H9 (cell line): ENCODE measurements around the gene HELQ. TPM values are rescaled to one million over a fixed set of nuclear protein-coding genes. Genes with fewer than 3 reads are reported as not detected.
A peak's percentile ranks its signal among the peaks of the same experiment; 100 is the strongest.

Experiments
- DNase-seq: peaks from one replicate; pipeline ENCODE4 v3.0.0-alpha.2; 2017
- H2AFZ ChIP-seq: one replicate; pipeline ENCODE4 v1.6.1; 2013; ENCODE audit warnings: mild to moderate bottlenecking, low read length, control low read depth, moderate library complexity
- H2AK5ac ChIP-seq: 2 replicates; pipeline ENCODE4 v1.6.1; 2013; ENCODE audit warnings: low read length, control low read depth, mixed read lengths; ENCODE audit not compliant: insufficient read length
- H2BK120ac ChIP-seq: one replicate; pipeline ENCODE4 v1.6.1; 2013; ENCODE audit warnings: low read depth, mild to moderate bottlenecking, low read length, control low read depth, inconsistent platforms; ENCODE audit not compliant: poor library complexity, severe bottlenecking
- H2BK12ac ChIP-seq: 2 replicates; pipeline ENCODE4 v1.6.1; 2013; ENCODE audit warnings: low read length, control low read depth, mixed read lengths, low read depth; ENCODE audit not compliant: insufficient read length
- H2BK15ac ChIP-seq: 2 replicates; pipeline ENCODE4 v1.6.1; 2013; ENCODE audit warnings: low read depth, low read length, control low read depth
- H2BK20ac ChIP-seq: one replicate; pipeline ENCODE4 v1.6.1; 2013; ENCODE audit warnings: low read depth, mild to moderate bottlenecking, low read length, control low read depth, inconsistent platforms; ENCODE audit not compliant: poor library complexity, severe bottlenecking
- H2BK5ac ChIP-seq: 2 replicates; pipeline ENCODE4 v1.6.1; 2013; ENCODE audit warnings: low read length, control low read depth, mixed read lengths; ENCODE audit not compliant: insufficient read length
- H3K14ac ChIP-seq: 2 replicates; pipeline ENCODE4 v1.6.1; 2013; ENCODE audit warnings: low read length, control low read depth; ENCODE audit not compliant: insufficient read depth
- H3K18ac ChIP-seq: 2 replicates; pipeline ENCODE4 v1.6.1; 2013; ENCODE audit warnings: low read depth, mild to moderate bottlenecking, mixed read lengths, low read length, control low read depth; ENCODE audit not compliant: insufficient read length
- H3K23ac ChIP-seq: 2 replicates; pipeline ENCODE4 v1.6.1; 2013; ENCODE audit warnings: low read length, control low read depth, mixed read lengths, low read depth; ENCODE audit not compliant: insufficient read length
- H3K23me2 ChIP-seq: 2 replicates; pipeline ENCODE4 v1.6.1; 2013; ENCODE audit warnings: low read depth, mild to moderate bottlenecking, mixed read lengths, low read length, control low read depth; ENCODE audit not compliant: insufficient read length, poor library complexity, severe bottlenecking
- H3K27ac ChIP-seq: 2 replicates; pipeline ENCODE4 v1.5.1; 2013; ENCODE audit warnings: low read length, control low read depth, mixed read lengths, low read depth; ENCODE audit not compliant: insufficient read length
- H3K27me3 ChIP-seq: 2 replicates; pipeline ENCODE4 v1.6.1; 2013; ENCODE audit warnings: low read length, control low read depth, inconsistent platforms; ENCODE audit not compliant: insufficient read depth
- H3K4ac ChIP-seq: 2 replicates; pipeline ENCODE4 v1.6.1; 2013; ENCODE audit warnings: low read depth, mild to moderate bottlenecking, control low read depth, inconsistent platforms, low read length, moderate library complexity
- H3K4me1 ChIP-seq: 2 replicates; pipeline ENCODE4 v1.6.1; 2013; ENCODE audit warnings: low read length, control low read depth, inconsistent platforms; ENCODE audit not compliant: insufficient read depth
- H3K4me2 ChIP-seq: 2 replicates; pipeline ENCODE4 v1.6.1; 2013; ENCODE audit warnings: low read length, control low read depth, mixed read lengths; ENCODE audit not compliant: insufficient read length, insufficient read depth
- H3K56ac ChIP-seq: 2 replicates; pipeline ENCODE4 v1.6.1; 2013; ENCODE audit warnings: low read depth, mild to moderate bottlenecking, mixed read lengths, low read length, control low read depth; ENCODE audit not compliant: insufficient read length
- H3K79me1 ChIP-seq: 2 replicates; pipeline ENCODE4 v1.6.1; 2013; ENCODE audit warnings: low read depth, mild to moderate bottlenecking, moderate library complexity, low read length, control low read depth, inconsistent platforms; ENCODE audit not compliant: insufficient read depth, poor library complexity, severe bottlenecking
- H3K79me2 ChIP-seq: 2 replicates; pipeline ENCODE4 v1.6.1; 2013; ENCODE audit warnings: low read length, control low read depth, inconsistent platforms; ENCODE audit not compliant: insufficient read depth
- H3K9ac ChIP-seq: 2 replicates; pipeline ENCODE4 v1.6.1; 2013; ENCODE audit warnings: low read length, control low read depth, mixed read lengths; ENCODE audit not compliant: insufficient read length; ENCODE audit errors: extremely low read depth
- H3K9me3 ChIP-seq: one replicate; pipeline ENCODE4 v1.6.1; 2013; ENCODE audit warnings: low read depth, low read length, inconsistent platforms; ENCODE audit not compliant: control insufficient read depth
- H3T11ph ChIP-seq: one replicate; pipeline ENCODE4 v1.6.1; 2013; ENCODE audit warnings: mild to moderate bottlenecking, low read length, control low read depth, inconsistent platforms
- H4K20me1 ChIP-seq: one replicate; pipeline ENCODE4 v1.6.1; 2013; ENCODE audit not compliant: control insufficient read depth, insufficient read length, insufficient read depth
- H4K5ac ChIP-seq: 2 replicates; pipeline ENCODE4 v1.6.1; 2013; ENCODE audit warnings: low read depth, mild to moderate bottlenecking, mixed read lengths, low read length, control low read depth; ENCODE audit not compliant: insufficient read length
- H4K8ac ChIP-seq: replicated peaks from 2 replicates; pipeline ENCODE4 v1.6.1; 2013; ENCODE audit warnings: low read length, control low read depth, mixed read lengths, low read depth; ENCODE audit not compliant: insufficient read length
- H4K91ac ChIP-seq: 2 replicates; pipeline ENCODE4 v1.6.1; 2013; ENCODE audit warnings: low read depth, mild to moderate bottlenecking, moderate library complexity, mixed read lengths, low read length, control low read depth; ENCODE audit not compliant: insufficient read length
- H3K27ac Mint-ChIP-seq, 3 experiments: 2 replicates in 2 of 3; 3 replicates in 1 of 3; pipeline ENCODE4 v1.8.0; 2020 to 2021; ENCODE audit warnings: mixed read lengths in 3 of 3, mild to moderate bottlenecking in 1 of 3, moderate library complexity in 1 of 3
- H3K27me3 Mint-ChIP-seq: 2 replicates; pipeline ENCODE4 v1.8.0; 2021; ENCODE audit warnings: low read depth, mild to moderate bottlenecking, moderate library complexity, mixed read lengths
- H3K36me3 Mint-ChIP-seq, 3 experiments: 2 replicates in 2 of 3; 3 replicates in 1 of 3; pipeline ENCODE4 v1.8.0; 2020 to 2021; ENCODE audit warnings: low read depth in 3 of 3, mixed read lengths in 3 of 3; ENCODE audit not compliant: insufficient read depth in 1 of 3
- H3K4me1 Mint-ChIP-seq, 2 experiments: 2 replicates each; pipeline ENCODE4 v1.8.0; 2020; ENCODE audit warnings: mixed read lengths in 2 of 2
- H3K4me3 Mint-ChIP-seq, 2 experiments: 2 replicates in 1 of 2; 3 replicates in 1 of 2; pipeline ENCODE4 v1.8.0; 2020 to 2021; ENCODE audit warnings: mild to moderate bottlenecking in 2 of 2, mixed read lengths in 2 of 2, moderate library complexity in 1 of 2
- H3K9me3 Mint-ChIP-seq, 2 experiments: 2 replicates in 1 of 2; 3 replicates in 1 of 2; pipeline ENCODE4 v1.8.0; 2020; ENCODE audit warnings: mild to moderate bottlenecking in 2 of 2, mixed read lengths in 2 of 2, moderate library complexity in 1 of 2
- WGBS: extraction: QIAGEN DNeasy Blood & Tissue Kit; methylation state at CpG from one replicate; pipeline ENCODE4 v1.1.7; 2013; ENCODE audit warnings: missing lambda C conversion rate, low lambda C conversion rate, mixed read lengths; ENCODE audit not compliant: insufficient read length; ENCODE audit errors: extremely low coverage; 5-methylcytosine and 5-hydroxymethylcytosine counted together
- total RNA-seq: library from RNA; stranded (reverse); gene quantifications from 2 replicates; pipeline ENCODE4 v1.2.1, GENCODE V29; 2021
- TF ChIP-seq, protein P1 (sequence below): fragments of 200-600 bp; sonication (generic); conservative IDR thresholded peaks from 3 replicates; pipeline ENCODE4 v1.8.0; 2021; ENCODE audit warnings: antibody characterized with exemption, mild to moderate bottlenecking

The HELQ gene
- total RNA-seq, 1 experiment from 2014 or later: 16.2 TPM

DNA sequence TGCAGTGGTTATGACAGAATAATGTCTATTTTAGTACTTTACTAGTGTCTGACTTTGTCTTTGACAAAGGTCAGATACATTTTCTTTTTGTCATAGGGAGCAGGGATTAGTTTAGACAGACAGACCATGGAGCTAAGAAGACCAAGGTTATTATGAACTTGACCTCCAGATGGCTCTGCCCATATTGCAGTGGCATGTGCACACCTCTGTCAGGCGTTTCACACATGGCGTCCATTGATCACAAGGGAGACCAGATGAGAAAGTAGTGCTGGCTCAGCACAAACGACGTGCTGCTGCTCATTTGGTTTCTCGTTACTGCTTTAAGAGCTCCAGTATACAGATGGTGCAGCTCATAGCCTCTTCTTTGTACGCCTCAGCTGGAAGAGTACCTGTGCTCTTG is 64.7 kb downstream of the HELQ start:
- Mint-ChIP-seq H3K27ac (no peak overlapping the region), H3K4me3 (peak overlapping the region in 1 of 2 experiments; percentile 47; a peak in 1 of 5 replicates), H3K27me3 (peaks cover 98% of the 10 kb centered on the region), H3K4me1 (peaks cover 33 to 41% of the 10 kb centered on the region in 2 experiments), H3K9me3 (peaks cover 0 to 1% of the 10 kb centered on the region in 2 experiments; a peak in 2 of 5 replicates), H3K36me3 (peaks cover 0 to 2% (median 0%) of the 10 kb centered on the region in 3 experiments; a peak in 1 of 7 replicates)
- peaks cover 3% of the 10 kb centered on the region; the same call in 1 of the 2 replicates for H3K4me1 ChIP-seq
- H3K56ac ChIP-seq: no peak overlapping the region
- H2BK5ac ChIP-seq: no peak overlapping the region
- no peak overlapping the region for H3K27ac ChIP-seq
- no peak overlapping the region for H2AFZ ChIP-seq
- no peaks in the 10 kb centered on the region for H3K79me1 ChIP-seq
- H3K23me2 ChIP-seq: no peaks in the 10 kb centered on the region
- no peak overlapping the region for H2BK12ac ChIP-seq
- H3K79me2 ChIP-seq: no peaks in the 10 kb centered on the region
- no peak overlapping the region for H3T11ph ChIP-seq
- H2BK120ac ChIP-seq: no peak overlapping the region
- H2BK20ac ChIP-seq: no peak overlapping the region
- H3K4me2 ChIP-seq: peak overlapping the region; percentile 2
- H4K20me1 ChIP-seq: no peaks in the 10 kb centered on the region
- H3K27me3 ChIP-seq: peaks cover 20% of the 10 kb centered on the region
- TF ChIP-seq, protein P1, sequence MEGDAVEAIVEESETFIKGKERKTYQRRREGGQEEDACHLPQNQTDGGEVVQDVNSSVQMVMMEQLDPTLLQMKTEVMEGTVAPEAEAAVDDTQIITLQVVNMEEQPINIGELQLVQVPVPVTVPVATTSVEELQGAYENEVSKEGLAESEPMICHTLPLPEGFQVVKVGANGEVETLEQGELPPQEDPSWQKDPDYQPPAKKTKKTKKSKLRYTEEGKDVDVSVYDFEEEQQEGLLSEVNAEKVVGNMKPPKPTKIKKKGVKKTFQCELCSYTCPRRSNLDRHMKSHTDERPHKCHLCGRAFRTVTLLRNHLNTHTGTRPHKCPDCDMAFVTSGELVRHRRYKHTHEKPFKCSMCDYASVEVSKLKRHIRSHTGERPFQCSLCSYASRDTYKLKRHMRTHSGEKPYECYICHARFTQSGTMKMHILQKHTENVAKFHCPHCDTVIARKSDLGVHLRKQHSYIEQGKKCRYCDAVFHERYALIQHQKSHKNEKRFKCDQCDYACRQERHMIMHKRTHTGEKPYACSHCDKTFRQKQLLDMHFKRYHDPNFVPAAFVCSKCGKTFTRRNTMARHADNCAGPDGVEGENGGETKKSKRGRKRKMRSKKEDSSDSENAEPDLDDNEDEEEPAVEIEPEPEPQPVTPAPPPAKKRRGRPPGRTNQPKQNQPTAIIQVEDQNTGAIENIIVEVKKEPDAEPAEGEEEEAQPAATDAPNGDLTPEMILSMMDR: no peak
- H4K5ac ChIP-seq: no peak overlapping the region
- DNase-seq: no peak
- H4K8ac ChIP-seq: no peak overlapping the region
- no peak overlapping the region for H2AK5ac ChIP-seq
- H3K23ac ChIP-seq: no peak overlapping the region
- no peak overlapping the region for H3K9ac ChIP-seq
- H3K9me3 ChIP-seq: no peaks in the 10 kb centered on the region
- no CpG with 5 or more reads among the region's 6 CpGs for whole genome bisulfite sequencing
- no peak overlapping the region for H3K4ac ChIP-seq
- no peak overlapping the region for H3K18ac ChIP-seq
- no peak overlapping the region for H3K14ac ChIP-seq
- H2BK15ac ChIP-seq: no peak overlapping the region
- H4K91ac ChIP-seq: no peak overlapping the region
